GM18861 (cell line): ENCODE measurements around the gene CD247.

Source experiments
- ATAC-seq: cut with Tn5 transposase; IDR thresholded peaks from one replicate; pipeline ENCODE4 v1.9.1; 2021; ENCODE audit not compliant: unreplicated experiment

The CD247 gene

GRCh38 chr1:167463875-167464575 is 54.3 kb downstream of the CD247 start:
- ATAC-seq, result no peak

GRCh38 chr1:167463080-167463479 is 55.2 kb downstream of the CD247 start:
- no peak for ATAC-seq

GRCh38 chr1:167462341-167462740 is 56.0 kb downstream of the CD247 start:
- ATAC-seq, result no peak

GRCh38 chr1:167460836-167461235 is 57.5 kb downstream of the CD247 start:
- ATAC-seq, result no peak

GRCh38 chr1:167457936-167458584 is 60.3 kb downstream of the CD247 start:
- no peak for ATAC-seq

GRCh38 chr1:167456926-167457325 is 61.4 kb downstream of the CD247 start:
- ATAC-seq, result no peak

GRCh38 chr1:167456524-167456923 is 61.8 kb downstream of the CD247 start:
- ATAC-seq, result no peak

- no peak for ATAC-seq
Measured at GRCh38 chr1:167455786-167456446, 62.4 kb downstream of the CD247 start.

- ATAC-seq, result no peak
Measured at GRCh38 chr1:167454894-167455785, 63.2 kb downstream of the CD247 start.

GRCh38 chr1:167454304-167454893 is 63.9 kb downstream of the CD247 start:
- ATAC-seq, result no peak

- ATAC-seq, result no peak
Measured at GRCh38 chr1:167453123-167453522, 65.2 kb downstream of the CD247 start.

- no peak for ATAC-seq
Measured at GRCh38 chr1:167452483-167452882, 65.8 kb downstream of the CD247 start.

- no peak for ATAC-seq
Measured at GRCh38 chr1:167450843-167451242, 67.5 kb downstream of the CD247 start.

- ATAC-seq, result no peak
Measured at GRCh38 chr1:167447521-167448136, 70.7 kb downstream of the CD247 start.

- no peak for ATAC-seq
Measured at GRCh38 chr1:167446966-167447365, 71.4 kb downstream of the CD247 start.

- ATAC-seq, result no peak
Measured at GRCh38 chr1:167443757-167444156, 74.6 kb downstream of the CD247 start.

GRCh38 chr1:167442854-167443565 is 75.3 kb downstream of the CD247 start:
- ATAC-seq, result no peak

GRCh38 chr1:167442142-167442848 is 76.0 kb downstream of the CD247 start:
- ATAC-seq, result peak; percentile 87

- ATAC-seq, result no peak
Measured at GRCh38 chr1:167441222-167441621, 77.1 kb downstream of the CD247 start.
